ENCODE measurements around the gene DENND5A.

DNA sequence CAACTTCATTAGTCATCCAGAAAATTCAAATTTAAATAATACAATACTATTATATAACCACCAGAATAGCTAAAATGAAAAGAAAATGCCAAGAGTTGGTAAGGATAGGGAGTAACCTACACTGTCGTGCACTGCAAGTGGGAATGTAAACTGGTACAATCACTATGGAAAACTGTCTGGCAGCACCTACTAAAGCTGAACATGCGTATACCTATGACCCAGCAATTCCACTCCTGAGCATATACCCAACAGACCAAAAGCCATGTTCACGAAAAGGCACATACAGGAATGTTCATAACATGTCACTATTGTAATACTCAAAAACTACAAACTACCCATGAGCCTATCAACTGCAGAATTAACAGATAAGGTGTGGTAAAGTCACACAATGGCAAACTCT is 32.7 kb downstream of the DENND5A start:
- TF ChIP-seq, protein P1, sequence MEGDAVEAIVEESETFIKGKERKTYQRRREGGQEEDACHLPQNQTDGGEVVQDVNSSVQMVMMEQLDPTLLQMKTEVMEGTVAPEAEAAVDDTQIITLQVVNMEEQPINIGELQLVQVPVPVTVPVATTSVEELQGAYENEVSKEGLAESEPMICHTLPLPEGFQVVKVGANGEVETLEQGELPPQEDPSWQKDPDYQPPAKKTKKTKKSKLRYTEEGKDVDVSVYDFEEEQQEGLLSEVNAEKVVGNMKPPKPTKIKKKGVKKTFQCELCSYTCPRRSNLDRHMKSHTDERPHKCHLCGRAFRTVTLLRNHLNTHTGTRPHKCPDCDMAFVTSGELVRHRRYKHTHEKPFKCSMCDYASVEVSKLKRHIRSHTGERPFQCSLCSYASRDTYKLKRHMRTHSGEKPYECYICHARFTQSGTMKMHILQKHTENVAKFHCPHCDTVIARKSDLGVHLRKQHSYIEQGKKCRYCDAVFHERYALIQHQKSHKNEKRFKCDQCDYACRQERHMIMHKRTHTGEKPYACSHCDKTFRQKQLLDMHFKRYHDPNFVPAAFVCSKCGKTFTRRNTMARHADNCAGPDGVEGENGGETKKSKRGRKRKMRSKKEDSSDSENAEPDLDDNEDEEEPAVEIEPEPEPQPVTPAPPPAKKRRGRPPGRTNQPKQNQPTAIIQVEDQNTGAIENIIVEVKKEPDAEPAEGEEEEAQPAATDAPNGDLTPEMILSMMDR (IDR thresholded peaks at IDR 0.05) = no peak
- no peak for TF ChIP-seq POLR2A (IDR thresholded peaks at IDR 0.05)

Measured in right lobe of liver (tissue), 4 donors.